Keratinocyte (primary cell): ENCODE measurements around the gene NDUFA12.

ENCODE experiments used
- CTCF ChIP-seq, 3 experiments: IDR thresholded peaks in 1 of 3; conservative IDR thresholded peaks in 1 of 3; optimal IDR thresholded peaks in 1 of 3; 2 replicates in 2 of 3; 3 replicates in 1 of 3; pipeline versions ENCODE3 to v1.5.1; 2011; ENCODE audit warnings: low read length in 3 of 3, mild to moderate bottlenecking in 3 of 3, moderate library complexity in 2 of 3, control low read depth in 1 of 3, inconsistent platforms in 1 of 3; ENCODE audit not compliant: insufficient read depth in 2 of 3; ENCODE audit errors: extremely low read depth in 1 of 3
- EZH2 ChIP-seq: IDR thresholded peaks from one replicate; pipeline ENCODE4 v1.6.1; 2012; ENCODE audit warnings: inconsistent platforms, mild to moderate bottlenecking, low read length, moderate library complexity

- TF ChIP-seq EZH2 (no peak), CTCF (optimal IDR thresholded peaks at IDR 0.05 in 1 of 3, IDR thresholded peaks at IDR 0.05 in 1 of 3, conservative IDR thresholded peaks at IDR 0.05 in 1 of 3; ENCODE audit: extremely low read depth in 1 of 3, insufficient read depth in 2 of 3, low read length in 3 of 3) (no peak)
Observed at GRCh38 chr12:94997061-94997460, 6.4 kb downstream of the NDUFA12 start.
